A673 (cell line): ENCODE data around the gene SYNE2.

Experiments
- CTCF ChIP-seq: fragments of 300-800, 200-600 bp; sonication (generic); conservative IDR thresholded peaks from 2 replicates; pipeline ENCODE4 v1.5.1; 2017; ENCODE audit warnings: low read depth, mild to moderate bottlenecking, antibody characterized with exemption, low read length, moderate library complexity, mixed read lengths
- EZH2 ChIP-seq: fragments of 200-600 bp; sonication (generic); IDR thresholded peaks from 2 replicates; pipeline ENCODE4 v1.6.1; 2017; ENCODE audit warnings: borderline replicate concordance, low read depth, mild to moderate bottlenecking, mixed read lengths, antibody characterized with exemption, low read length; ENCODE audit not compliant: poor library complexity, severe bottlenecking

- TF ChIP-seq CTCF (no peak), EZH2 (no peak)
Observed at GRCh38 chr14:64115401-64115800, 262.6 kb downstream of the SYNE2 start.
